HCT116 (cell line): ENCODE results near the gene ZFP37. TPM values are rescaled to one million over a fixed set of nuclear protein-coding genes. Genes with fewer than 3 reads are reported as not detected.

Experiments
- ATAC-seq: fragments of 200-7000 bp; cut with Tn5 transposase; 2 replicates; pipeline ENCODE4 v1.9.1; 2020; ENCODE audit warnings: mild to moderate bottlenecking, moderate library complexity
- BruUV-seq: library from RNA; stranded (reverse); fragments of 400-500 nt; replicated peaks from 2 replicates; lab custom pipeline; 2021; lab: Mats Ljungman, UMichigan
- CTCF ChIA-PET: fragments of 300-600 bp; sonication (Branson Sonifier 250); formaldehyde crosslinking; loops from one replicate; lab custom pipeline; 2021; ENCODE audit warnings: antibody characterized with exemption; lab: Charles Lee
- POLR2A ChIA-PET: fragments of 300-600, 350-600 bp; sonication (Branson Sonifier 250); formaldehyde crosslinking; loops from one replicate; lab custom pipeline; 2021; ENCODE audit warnings: antibody characterized with exemption; lab: Charles Lee
- RAD21 ChIA-PET, 2 experiments: fragments of 300-600 bp; sonication (Branson Sonifier 250); formaldehyde crosslinking; loops; one replicate each; lab custom pipeline; 2023; ENCODE audit warnings: low total read pairs in 2 of 2; ENCODE audit not compliant: uncharacterized antibody in 2 of 2, unreplicated experiment in 2 of 2, low non-redundant PET in 1 of 2; lab: Charles Lee
- DNase-seq: peaks from one replicate; pipeline ENCODE4 v3.0.0-alpha.2; 2010; ENCODE audit warnings: low read depth, low spot score
- H2AFZ ChIP-seq: fragments of 200-600 bp; shearing (Covaris generic), sonication (generic); 2 replicates; pipeline ENCODE4 v1.6.1; 2017; ENCODE audit warnings: low read depth, mixed run types, mixed read lengths, antibody characterized with exemption, low read length; ENCODE audit not compliant: poor library complexity, severe bottlenecking
- H3K27ac ChIP-seq: 2 replicates; pipeline ENCODE4 v1.5.1; 2012; ENCODE audit warnings: low read depth, low read length
- H3K27me3 ChIP-seq: fragments of 200-600 bp; sonication (generic); 2 replicates; pipeline ENCODE4 v1.6.1; 2016; ENCODE audit warnings: mixed run types, low read length, mixed read lengths; ENCODE audit not compliant: insufficient read depth
- H3K36me3 ChIP-seq, 2 experiments: fragments of 200-500 bp in 1 of 2; fragments of 200-600 bp in 1 of 2; sonication (Bioruptor generic) in 1 of 2; sonication (generic) in 1 of 2; 2 replicates each; pipeline versions ENCODE4 v1.5.1 to v1.6.1; 2014 to 2016; ENCODE audit warnings: low read length in 2 of 2, inconsistent platforms in 1 of 2, mixed read lengths in 1 of 2, mixed run types in 1 of 2; ENCODE audit not compliant: insufficient read depth in 2 of 2, control insufficient read depth in 1 of 2
- H3K4me1 ChIP-seq, 2 experiments: fragments of 200-600 bp in 1 of 2; sonication (generic) in 1 of 2; 2 replicates each; pipeline versions ENCODE4 v1.5.1 to v1.6.1; 2012 to 2017; ENCODE audit warnings: low read length in 2 of 2, inconsistent platforms in 1 of 2, mild to moderate bottlenecking in 1 of 2, mixed read lengths in 1 of 2, mixed run types in 1 of 2, moderate library complexity in 1 of 2; ENCODE audit not compliant: insufficient read depth in 2 of 2, control insufficient read depth in 1 of 2
- H3K4me2 ChIP-seq: fragments of 200-600 bp; sonication (generic); 2 replicates; pipeline ENCODE4 v1.6.1; 2017; ENCODE audit warnings: mixed run types, low read length, mixed read lengths
- H3K4me3 ChIP-seq, 2 experiments: fragments of 200-600 bp in 1 of 2; sonication (generic) in 1 of 2; replicated peaks in 1 of 2; 2 replicates each; pipeline ENCODE4 v1.5.1; 2011 to 2016; ENCODE audit warnings: low read length in 2 of 2, control low read depth in 1 of 2, low read depth in 1 of 2, mild to moderate bottlenecking in 1 of 2, mixed read lengths in 1 of 2, mixed run types in 1 of 2
- H3K79me2 ChIP-seq: fragments of 200-600 bp; sonication (generic); 2 replicates; pipeline ENCODE4 v1.6.1; 2017; ENCODE audit warnings: mild to moderate bottlenecking, mixed run types, low read length, moderate library complexity, mixed read lengths; ENCODE audit not compliant: insufficient read depth
- H3K9ac ChIP-seq: fragments of 200-600 bp; sonication (generic); 2 replicates; pipeline ENCODE4 v1.6.1; 2016; ENCODE audit warnings: low read length, mixed read lengths
- H3K9me2 ChIP-seq: fragments of 200-600 bp; sonication (generic), shearing (Covaris generic); 2 replicates; pipeline ENCODE4 v1.6.1; 2017; ENCODE audit warnings: mixed run types, mild to moderate bottlenecking, moderate library complexity; ENCODE audit not compliant: insufficient read depth
- H3K9me3 ChIP-seq, 2 experiments: fragments of 200-500 bp in 1 of 2; fragments of 200-600 bp in 1 of 2; sonication (Bioruptor generic) in 1 of 2; sonication (generic) in 1 of 2; 2 replicates each; pipeline ENCODE4 v1.6.1; 2014 to 2017; ENCODE audit warnings: low read length in 2 of 2, mixed read lengths in 2 of 2, inconsistent platforms in 1 of 2, low read depth in 1 of 2, mild to moderate bottlenecking in 1 of 2, mixed run types in 1 of 2, moderate library complexity in 1 of 2; ENCODE audit not compliant: control insufficient read depth in 1 of 2, insufficient read depth in 1 of 2
- H4K20me1 ChIP-seq: fragments of 200-600 bp; sonication (generic), shearing (Covaris generic); 2 replicates; pipeline ENCODE4 v1.6.1; 2017; ENCODE audit warnings: mixed run types, mild to moderate bottlenecking, moderate library complexity; ENCODE audit not compliant: insufficient read depth
- ATF3 ChIP-seq: IDR thresholded peaks from 2 replicates; pipeline ENCODE4 v1.6.1; 2012
- CBX3 ChIP-seq: IDR thresholded peaks from 2 replicates; pipeline ENCODE4 v1.6.1; 2012; ENCODE audit warnings: low read depth
- EGR1 ChIP-seq: IDR thresholded peaks from 2 replicates; pipeline ENCODE4 v1.6.1; 2012; ENCODE audit warnings: low read depth
- POLR2A ChIP-seq: IDR thresholded peaks from 2 replicates; pipeline ENCODE4 v1.7.0; 2011; ENCODE audit warnings: borderline replicate concordance; ENCODE audit not compliant: insufficient read depth, insufficient read length; ENCODE audit errors: extremely low read depth
- REST ChIP-seq: IDR thresholded peaks from 2 replicates; pipeline ENCODE4 v1.6.1; 2012; ENCODE audit warnings: low read depth
- SP1 ChIP-seq: IDR thresholded peaks from 2 replicates; pipeline ENCODE4 v1.6.1; 2012; ENCODE audit warnings: low read depth
- TCF7L2 ChIP-seq: IDR thresholded peaks from 2 replicates; pipeline ENCODE4 v1.7.0; 2011; ENCODE audit warnings: borderline replicate concordance, inconsistent platforms; ENCODE audit not compliant: insufficient read depth, insufficient read length; ENCODE audit errors: extremely low read depth
- ZBTB33 ChIP-seq: IDR thresholded peaks from 2 replicates; pipeline ENCODE4 v1.6.1; 2011; ENCODE audit warnings: mild to moderate bottlenecking, low read length, moderate library complexity; ENCODE audit not compliant: insufficient replicate concordance; ENCODE audit errors: extremely low read depth
- intact Hi-C: fragments of 100-400 bp; cut with micrococcal nuclease; formaldehyde crosslinking; loops from 2 replicates; pipeline ENCODE4 v1.10.0; 2022
- total RNA-seq: library from RNA; stranded (reverse); gene quantifications from one replicate; pipeline ENCODE4 v1.2.1, GENCODE V29; 2021; ENCODE audit not compliant: unreplicated experiment

The ZFP37 gene
- total RNA-seq, 1 experiment from 2014 or later, result 1.8 TPM

GRCh38 chr9:113011911-113012381 lies 44.6 kb downstream of the ZFP37 start, which contains the start of gene ZNF883:
ZNF883 (minus strand) TSS chr9:113012192.
- Histone ChIP-seq H3K4me3 (no peak within 1 kb of the TSS), H3K79me2 (no peaks in the 10 kb centered on the region), H3K27ac (no peak within 1 kb of the TSS), H2AFZ (no peak within 1 kb of the TSS), H4K20me1 (no peaks in the 10 kb centered on the region), H3K9me3 (no peaks in the 10 kb centered on the region), H3K9ac (no peak within 1 kb of the TSS), H3K9me2 (no peaks in the 10 kb centered on the region), H3K27me3 (no peaks in the 10 kb centered on the region), H3K4me2 (no peak within 1 kb of the TSS), H3K4me1 (no peaks in the 10 kb centered on the region), H3K36me3 (no peaks in the 10 kb centered on the region)
- ChIA-PET RAD21 (no interaction called here), POLR2A (no interaction called here), CTCF (no interaction called here)
- intact Hi-C loops, result no loop called here
- ATAC-seq, result no peak
- DNase-seq, result no peak
- TF ChIP-seq ZBTB33, result no peak
- no peak for TF ChIP-seq CBX3
- TF ChIP-seq POLR2A, result no peak
- TF ChIP-seq REST, result no peak
- no peak for TF ChIP-seq TCF7L2
- TF ChIP-seq ATF3, result no peak
- TF ChIP-seq SP1, result no peak
- TF ChIP-seq EGR1, result no peak
- no TSS peak for BruUV-seq
